ENCODE measurements around the gene ADAMTSL1.
A peak's percentile ranks its signal among the peaks of the same experiment; 100 is the strongest.

The ADAMTSL1 gene

GRCh38 chr9:18770131-18770908, 296.4 kb downstream of the ADAMTSL1 start:
- no peak for DNase-seq (ENCODE audit: insufficient read length, low spot score)
- no peak for FAIRE-seq
- TF ChIP-seq POLR2A (IDR thresholded peaks at IDR 0.05; ENCODE audit: low read depth, low read length), result no peak

- TF ChIP-seq POLR2A (IDR thresholded peaks at IDR 0.05; ENCODE audit: low read depth, low read length), result no peak
- DNase-seq (ENCODE audit: insufficient read length, low spot score) (no peak), FAIRE-seq (no peak)
These were observed 297.1 kb downstream of the ADAMTSL1 start for GRCh38 chr9:18771011-18771410.

DNA sequence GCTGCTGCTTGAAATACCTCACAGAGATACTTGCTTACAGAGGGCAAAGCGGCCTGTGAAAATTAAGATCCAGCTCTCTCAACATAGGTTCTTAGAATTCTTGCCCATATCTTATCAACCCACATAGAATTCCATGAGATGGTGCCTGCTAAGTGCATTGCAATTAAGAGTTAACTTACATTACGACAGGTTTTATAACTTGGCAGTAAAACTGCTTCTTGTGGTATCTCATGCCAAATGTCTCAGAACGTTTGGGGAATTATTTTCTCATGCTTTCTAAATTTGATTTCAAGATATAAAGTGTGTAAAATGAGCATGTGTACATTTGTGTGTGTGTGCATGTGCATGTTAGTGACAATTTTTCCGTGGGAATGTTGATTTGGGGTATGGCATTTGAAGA, 297.8 kb downstream of the ADAMTSL1 start:
- TF ChIP-seq POLR2A (IDR thresholded peaks at IDR 0.05; ENCODE audit: low read depth, low read length), result no peak
- no peak for FAIRE-seq
- DNase-seq (ENCODE audit: insufficient read length, low spot score), result no peak

DNA sequence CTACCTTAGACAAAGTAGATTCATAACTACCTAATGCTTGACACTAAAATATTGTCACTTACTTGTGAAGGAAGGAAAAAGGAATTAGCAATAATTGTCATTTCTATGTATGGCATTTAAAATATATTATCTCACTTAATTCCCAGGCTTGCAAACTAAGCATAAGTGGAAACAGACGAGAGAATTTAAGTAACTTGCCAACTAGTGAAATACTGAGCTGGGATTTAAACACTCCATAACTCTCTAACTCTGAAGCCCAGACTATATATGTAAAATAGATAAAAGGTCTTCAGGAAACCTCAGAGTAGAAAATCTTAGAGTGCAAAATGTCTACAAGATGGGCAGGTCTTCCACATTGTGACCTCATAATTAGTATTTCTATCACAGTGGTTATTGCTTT, 301.3 kb downstream of the ADAMTSL1 start:
- DNase-seq (ENCODE audit: insufficient read length, low spot score) (no peak), FAIRE-seq (no peak)
- TF ChIP-seq POLR2A (IDR thresholded peaks at IDR 0.05; ENCODE audit: low read depth, low read length), result no peak

- FAIRE-seq, result no peak
- DNase-seq (ENCODE audit: insufficient read length, low spot score), result no peak
- TF ChIP-seq POLR2A (IDR thresholded peaks at IDR 0.05; ENCODE audit: low read depth, low read length), result no peak
These were observed 302.0 kb downstream of the ADAMTSL1 start for GRCh38 chr9:18775930-18776329.

DNA sequence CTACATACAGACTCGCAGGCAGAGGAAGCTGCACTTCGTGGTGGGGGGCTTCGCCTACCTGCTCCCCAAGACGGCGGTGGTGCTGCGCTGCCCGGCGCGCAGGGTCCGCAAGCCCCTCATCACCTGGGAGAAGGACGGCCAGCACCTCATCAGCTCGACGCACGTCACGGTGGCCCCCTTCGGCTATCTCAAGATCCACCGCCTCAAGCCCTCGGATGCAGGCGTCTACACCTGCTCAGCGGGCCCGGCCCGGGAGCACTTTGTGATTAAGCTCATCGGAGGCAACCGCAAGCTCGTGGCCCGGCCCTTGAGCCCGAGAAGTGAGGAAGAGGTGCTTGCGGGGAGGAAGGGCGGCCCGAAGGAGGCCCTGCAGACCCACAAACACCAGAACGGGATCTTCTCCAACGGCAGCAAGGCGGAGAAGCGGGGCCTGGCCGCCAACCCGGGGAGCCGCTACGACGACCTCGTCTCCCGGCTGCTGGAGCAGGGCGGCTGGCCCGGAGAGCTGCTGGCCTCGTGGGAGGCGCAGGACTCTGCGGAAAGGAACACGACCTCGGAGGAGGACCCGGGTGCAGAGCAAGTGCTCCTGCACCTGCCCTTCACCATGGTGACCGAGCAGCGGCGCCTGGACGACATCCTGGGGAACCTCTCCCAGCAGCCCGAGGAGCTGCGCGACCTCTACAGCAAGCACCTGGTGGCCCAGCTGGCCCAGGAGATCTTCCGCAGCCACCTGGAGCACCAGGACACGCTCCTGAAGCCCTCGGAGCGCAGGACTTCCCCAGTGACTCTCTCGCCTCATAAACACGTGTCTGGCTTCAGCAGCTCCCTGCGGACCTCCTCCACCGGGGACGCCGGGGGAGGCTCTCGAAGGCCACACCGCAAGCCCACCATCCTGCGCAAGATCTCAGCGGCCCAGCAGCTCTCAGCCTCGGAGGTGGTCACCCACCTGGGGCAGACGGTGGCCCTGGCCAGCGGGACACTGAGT, 303.2 kb downstream of the ADAMTSL1 start:
- DNase-seq (ENCODE audit: insufficient read length, low spot score) (no peak), FAIRE-seq (no peak)
- no peak for TF ChIP-seq POLR2A (IDR thresholded peaks at IDR 0.05; ENCODE audit: low read depth, low read length)

DNA sequence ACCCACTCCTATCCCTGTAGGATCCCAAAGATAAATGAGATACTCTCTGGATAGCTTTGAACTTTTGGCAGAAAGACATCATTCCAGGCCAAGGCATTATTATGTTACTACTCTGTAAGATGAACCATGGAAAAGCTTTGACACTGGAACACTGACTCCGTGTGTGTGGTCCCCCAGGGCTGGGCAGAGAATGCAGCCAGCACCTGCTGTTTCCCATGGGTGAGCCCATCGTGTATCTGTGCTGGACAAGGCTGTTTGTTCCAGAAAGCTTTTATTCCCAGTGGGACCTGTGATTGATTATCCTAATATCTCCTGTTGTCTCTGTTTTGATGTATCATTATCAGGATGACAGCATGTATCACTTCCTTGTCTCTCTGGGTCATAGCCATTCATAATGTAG, 304.2 kb downstream of the ADAMTSL1 start:
- FAIRE-seq, result no peak

DNA sequence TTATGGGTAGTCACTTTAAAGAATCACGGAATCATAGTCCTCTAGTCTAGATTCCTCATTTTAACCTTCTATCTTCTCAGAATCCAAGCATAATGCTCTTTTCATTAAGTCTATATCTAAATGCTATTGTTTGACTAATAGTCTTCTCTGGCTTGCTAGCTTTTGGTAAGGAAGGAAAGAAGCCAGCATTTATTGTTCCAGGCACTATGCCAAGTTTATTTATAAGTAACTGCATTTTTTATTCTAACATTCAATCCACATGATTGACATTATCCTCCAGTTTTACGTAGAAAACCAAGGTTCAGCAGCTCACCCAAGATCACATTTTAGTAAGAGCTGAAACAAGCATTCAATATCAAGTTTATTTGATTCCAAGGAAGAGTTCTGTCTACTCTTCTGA, 304.9 kb downstream of the ADAMTSL1 start:
- no peak for DNase-seq (ENCODE audit: insufficient read length, low spot score)
- TF ChIP-seq POLR2A (IDR thresholded peaks at IDR 0.05; ENCODE audit: low read depth, low read length), result no peak
- FAIRE-seq, result no peak

More for the DNA sequence above, 304.2 kb downstream of the ADAMTSL1 start:
- TF ChIP-seq POLR2A (IDR thresholded peaks at IDR 0.05; ENCODE audit: low read depth, low read length), result no peak
- no peak for DNase-seq (ENCODE audit: insufficient read length, low spot score)

DNA sequence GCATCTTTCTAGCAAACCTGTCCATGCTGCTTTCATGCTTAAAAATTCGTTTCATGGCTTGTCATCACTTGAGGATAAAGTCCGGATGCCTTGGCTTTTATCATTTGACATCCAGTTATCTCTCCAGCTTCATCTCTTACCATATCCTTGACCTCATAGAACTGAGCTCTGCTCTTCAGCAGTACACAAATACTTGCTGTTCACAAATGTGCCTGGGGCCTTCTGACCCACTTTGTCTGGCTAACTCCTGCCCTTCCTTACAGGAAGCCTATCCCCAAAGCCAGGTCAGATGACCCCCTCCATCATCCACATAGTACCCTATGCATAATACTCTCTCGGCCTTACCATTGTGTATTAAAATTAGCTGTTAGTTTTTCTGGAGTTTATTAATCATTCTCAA, 310.0 kb downstream of the ADAMTSL1 start:
- FAIRE-seq (no peak), DNase-seq (ENCODE audit: insufficient read length, low spot score) (no peak)
- TF ChIP-seq POLR2A (IDR thresholded peaks at IDR 0.05; ENCODE audit: low read depth, low read length), result no peak

DNA sequence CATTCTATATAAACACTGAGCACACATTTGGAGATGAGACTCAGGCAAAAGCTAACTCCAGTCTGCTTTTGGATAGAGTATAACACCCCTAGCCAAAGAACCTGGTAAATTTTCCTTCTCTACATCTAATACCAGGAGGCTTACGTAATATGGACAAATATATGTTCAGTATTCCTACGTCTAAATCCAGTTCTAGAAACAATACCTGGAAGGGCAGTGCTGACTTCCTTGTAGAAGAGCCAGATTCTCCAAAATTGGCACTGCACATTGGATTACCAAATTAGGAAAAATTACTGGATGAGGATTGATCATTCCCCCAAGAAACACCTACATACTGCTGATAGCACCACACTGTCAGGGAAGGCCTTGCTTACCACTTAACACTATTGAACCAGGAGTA, 311.7 kb downstream of the ADAMTSL1 start:
- FAIRE-seq, result no peak
- TF ChIP-seq POLR2A (IDR thresholded peaks at IDR 0.05; ENCODE audit: low read depth, low read length), result no peak
- DNase-seq (ENCODE audit: insufficient read length, low spot score), result no peak

DNA sequence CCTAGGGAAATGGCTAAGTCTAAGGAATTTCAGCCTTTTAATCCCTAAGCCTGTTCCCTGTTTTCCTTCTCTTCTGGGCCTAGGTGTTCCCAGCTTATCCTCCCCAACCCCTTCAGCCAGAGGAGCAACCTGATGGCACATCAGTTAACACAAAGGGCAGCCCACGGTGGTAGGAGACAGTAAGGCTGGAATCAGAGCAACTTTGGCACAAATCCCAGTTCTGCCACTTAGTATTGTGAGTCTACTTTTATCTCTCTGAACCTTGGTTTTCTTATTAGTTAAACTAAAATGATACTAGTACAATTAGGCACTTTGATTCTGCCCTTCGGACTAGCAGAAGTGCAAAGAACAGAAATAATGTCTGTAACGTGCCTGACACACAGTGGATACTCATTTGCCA, 312.2 kb downstream of the ADAMTSL1 start:
- TF ChIP-seq POLR2A (IDR thresholded peaks at IDR 0.05; ENCODE audit: low read depth, low read length), result no peak
- FAIRE-seq, result no peak

DNA sequence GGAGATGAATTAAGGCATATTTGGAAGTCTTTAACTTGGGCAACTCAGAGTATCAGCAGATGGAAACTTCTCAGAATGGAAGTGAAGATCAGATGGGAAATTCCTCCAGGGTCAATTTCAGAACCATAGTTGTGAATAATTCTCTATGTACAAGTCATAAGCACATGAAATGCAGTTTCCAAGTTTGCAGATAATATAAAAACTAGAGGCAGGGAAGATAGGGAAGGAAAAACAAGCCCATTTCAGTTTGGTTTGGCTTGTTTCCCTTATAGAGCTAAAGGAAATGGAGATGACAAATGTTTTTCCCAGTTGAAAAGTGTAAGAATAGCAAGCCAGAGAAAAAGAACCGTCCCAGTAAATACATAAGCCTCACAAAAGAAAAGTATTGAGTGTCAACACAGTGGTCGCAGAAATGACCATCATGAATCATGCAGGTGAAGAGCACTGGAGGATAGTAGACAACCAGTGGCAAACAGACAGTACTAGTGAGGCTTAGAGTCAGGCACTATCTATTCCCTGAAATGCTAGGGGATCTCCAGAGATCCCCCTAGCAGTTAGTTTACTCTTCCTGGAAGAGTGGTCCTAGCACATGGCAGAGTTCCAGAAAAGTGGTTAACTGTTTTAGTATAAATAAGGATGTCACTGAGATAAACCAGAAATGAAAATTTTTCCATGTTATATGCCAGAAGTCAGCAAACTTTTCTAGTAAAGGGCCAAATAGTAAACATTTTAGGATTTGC, 313.1 kb downstream of the ADAMTSL1 start:
- DNase-seq (ENCODE audit: insufficient read length, low spot score) (no peak), FAIRE-seq (peak; percentile 43)
- no peak for TF ChIP-seq POLR2A (IDR thresholded peaks at IDR 0.05; ENCODE audit: low read depth, low read length)

More for the DNA sequence above, 312.2 kb downstream of the ADAMTSL1 start:
- no peak for DNase-seq (ENCODE audit: insufficient read length, low spot score)

DNA sequence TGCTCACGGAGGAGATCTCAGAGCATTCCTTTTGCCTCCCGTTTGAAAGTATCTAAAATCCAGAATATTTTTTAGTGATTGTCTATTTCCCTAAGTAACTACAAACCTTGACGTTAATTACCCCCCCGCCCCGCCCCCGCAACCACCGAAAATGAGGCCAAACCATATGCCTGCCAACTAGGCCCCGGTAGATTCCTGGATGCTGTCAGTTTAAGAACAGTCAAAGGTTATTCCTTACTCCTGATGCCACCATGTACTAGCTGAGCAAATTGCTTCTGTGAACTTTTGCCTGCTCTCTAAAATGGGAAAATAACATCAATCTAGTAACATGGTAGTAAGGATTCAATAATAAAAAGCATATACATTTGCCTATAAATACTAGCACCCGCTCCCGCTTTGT, 314.3 kb downstream of the ADAMTSL1 start:
- FAIRE-seq (no peak), DNase-seq (ENCODE audit: insufficient read length, low spot score) (no peak)
- TF ChIP-seq POLR2A (IDR thresholded peaks at IDR 0.05; ENCODE audit: low read depth, low read length), result no peak

- FAIRE-seq (no peak), DNase-seq (ENCODE audit: insufficient read length, low spot score) (no peak)
- TF ChIP-seq POLR2A (IDR thresholded peaks at IDR 0.05; ENCODE audit: low read depth, low read length), result no peak
These were observed 317.1 kb downstream of the ADAMTSL1 start for GRCh38 chr9:18791074-18791473.

All from H54 (cell line).